SK-N-SH treated with all-trans-retinoic acid at 6 μM for 48 hours (cell line): ENCODE results near the gene CROCC2.
A peak's percentile ranks its signal among the peaks of the same experiment; 100 is the strongest.

Experiments used
- ATAC-seq: fragments of 200-7000 bp; cut with Tn5 transposase; 3 replicates; pipeline ENCODE4 v1.9.1; 2020; ENCODE audit warnings: mild to moderate bottlenecking, moderate library complexity
- ARNTL ChIP-seq: fragments of 450-650 bp; formaldehyde crosslinking; IDR thresholded peaks from 2 replicates; pipeline ENCODE4 v1.5.0; 2020; ENCODE audit warnings: low read depth, mild to moderate bottlenecking, moderate library complexity, borderline replicate concordance
- BACH2 ChIP-seq: fragments of 250-450 bp; sonication (Bioruptor Pico); IDR thresholded peaks from 2 replicates; pipeline ENCODE4 v1.9.0; 2021; ENCODE audit warnings: mild to moderate bottlenecking, borderline replicate concordance
- CSDC2 ChIP-seq: fragments of 250-450 bp; sonication (Bioruptor Pico); IDR thresholded peaks from 2 replicates; pipeline ENCODE4 v1.5.0; 2020; ENCODE audit warnings: mild to moderate bottlenecking, moderate library complexity
- CSRNP3 ChIP-seq: fragments of 250-450 bp; sonication (Bioruptor Pico); IDR thresholded peaks from 2 replicates; pipeline ENCODE4 v1.5.1; 2021; ENCODE audit warnings: mild to moderate bottlenecking, moderate library complexity
- ISL1 ChIP-seq: fragments of 250-450 bp; sonication (Bioruptor Pico); IDR thresholded peaks from 2 replicates; pipeline ENCODE4 v2.1.2; 2022; ENCODE audit warnings: mild to moderate bottlenecking, moderate library complexity
- OSR1 ChIP-seq: fragments of 250-450 bp; sonication (Bioruptor Pico); IDR thresholded peaks from 2 replicates; pipeline ENCODE4 v1.8.0; 2022; ENCODE audit warnings: moderate library complexity, mild to moderate bottlenecking, inconsistent platforms
- PATZ1 ChIP-seq: fragments of 250-450 bp; sonication (Bioruptor Pico); IDR thresholded peaks from 2 replicates; pipeline ENCODE4 v1.8.0; 2020; ENCODE audit warnings: mild to moderate bottlenecking, moderate library complexity, borderline replicate concordance
- POU6F1 ChIP-seq: fragments of 250-450 bp; sonication (Bioruptor Pico); IDR thresholded peaks from 2 replicates; pipeline ENCODE4 v1.8.0; 2021; ENCODE audit warnings: low read depth, mild to moderate bottlenecking, moderate library complexity, borderline replicate concordance
- PPARA ChIP-seq: fragments of 250-450 bp; sonication (Bioruptor Pico); IDR thresholded peaks from 2 replicates; pipeline ENCODE4 v1.5.0; 2020; ENCODE audit warnings: mild to moderate bottlenecking, borderline replicate concordance
- SNAI2 ChIP-seq: fragments of 250-450 bp; sonication (Bioruptor Pico); IDR thresholded peaks from 2 replicates; pipeline ENCODE4 v1.5.0; 2020; ENCODE audit warnings: mild to moderate bottlenecking, moderate library complexity
- TCF4 ChIP-seq: fragments of 250-450 bp; sonication (Bioruptor Pico); IDR thresholded peaks from 2 replicates; pipeline ENCODE4 v1.8.0; 2021; ENCODE audit warnings: mild to moderate bottlenecking, moderate library complexity, borderline replicate concordance
- TOX ChIP-seq: fragments of 250-450 bp; sonication (Bioruptor Pico); IDR thresholded peaks from 2 replicates; pipeline ENCODE4 v1.8.0; 2021; ENCODE audit warnings: mild to moderate bottlenecking, moderate library complexity, borderline replicate concordance
- ZFP30 ChIP-seq: fragments of 450-650 bp; formaldehyde crosslinking; IDR thresholded peaks from 2 replicates; pipeline ENCODE4 v1.5.0; 2022; ENCODE audit warnings: mild to moderate bottlenecking, moderate library complexity
- ZNF565 ChIP-seq: fragments of 450-650 bp; formaldehyde crosslinking; conservative IDR thresholded peaks from 2 replicates; pipeline ENCODE4 v1.5.0; 2020; ENCODE audit warnings: low read depth, mild to moderate bottlenecking, moderate library complexity
- ZNF70 ChIP-seq: fragments of 450-650 bp; formaldehyde crosslinking; IDR thresholded peaks from 2 replicates; pipeline ENCODE4 v1.5.0; 2020; ENCODE audit warnings: mild to moderate bottlenecking, moderate library complexity
- ZNF8 ChIP-seq: fragments of 450-650 bp; formaldehyde crosslinking; IDR thresholded peaks from 2 replicates; pipeline ENCODE4 v1.5.0; 2020; ENCODE audit warnings: mild to moderate bottlenecking, moderate library complexity
- TF ChIP-seq, protein P1 (sequence below): fragments of 250-450 bp; sonication (Bioruptor Pico); IDR thresholded peaks from 2 replicates; pipeline ENCODE4 v1.5.0; 2020; ENCODE audit warnings: mild to moderate bottlenecking, moderate library complexity

Gene CROCC2

GRCh38 chr2:240997141-240997855 is 91.2 kb downstream of the CROCC2 start (continued):
- no peak for TF ChIP-seq BACH2

- ATAC-seq: peak; percentile 74
- TF ChIP-seq ISL1 (CRISPR knock-in tag): no peak
- no peak for TF ChIP-seq BACH2
- TF ChIP-seq POU6F1 (CRISPR knock-in tag): no peak
- no peak for TF ChIP-seq SNAI2 (CRISPR knock-in tag)
Measured at GRCh38 chr2:240997856-240998705, 91.9 kb downstream of the CROCC2 start, which contains the start of gene SNED1. Gene SNED1, plus strand, starts transcription at chr2:240998618. Its CDS starts 220 bp downstream, at chr2:240998838.

DNA sequence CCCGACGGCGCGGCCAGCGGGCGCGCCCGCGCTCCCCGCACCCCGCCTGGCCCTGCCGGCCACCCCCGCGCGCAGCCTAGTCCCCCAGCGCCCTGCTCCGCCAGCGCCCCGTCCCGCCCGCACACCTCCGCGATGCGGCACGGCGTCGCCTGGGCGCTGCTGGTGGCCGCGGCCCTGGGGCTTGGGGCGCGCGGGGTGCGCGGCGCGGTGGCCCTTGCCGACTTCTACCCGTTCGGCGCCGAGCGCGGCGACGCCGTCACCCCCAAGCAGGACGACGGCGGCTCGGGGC is 92.5 kb downstream of the CROCC2 start:
- TF ChIP-seq ZNF565 (CRISPR knock-in tag) (no peak), CSRNP3 (CRISPR knock-in tag) (no peak), SNAI2 (CRISPR knock-in tag) (no peak), ISL1 (CRISPR knock-in tag) (no peak), TCF4 (CRISPR knock-in tag) (no peak), TOX (CRISPR knock-in tag) (no peak), ZNF8 (CRISPR knock-in tag) (no peak), ARNTL (no peak), BACH2 (no peak), OSR1 (CRISPR knock-in tag) (no peak), ZFP30 (no peak)
- TF ChIP-seq, protein P1, sequence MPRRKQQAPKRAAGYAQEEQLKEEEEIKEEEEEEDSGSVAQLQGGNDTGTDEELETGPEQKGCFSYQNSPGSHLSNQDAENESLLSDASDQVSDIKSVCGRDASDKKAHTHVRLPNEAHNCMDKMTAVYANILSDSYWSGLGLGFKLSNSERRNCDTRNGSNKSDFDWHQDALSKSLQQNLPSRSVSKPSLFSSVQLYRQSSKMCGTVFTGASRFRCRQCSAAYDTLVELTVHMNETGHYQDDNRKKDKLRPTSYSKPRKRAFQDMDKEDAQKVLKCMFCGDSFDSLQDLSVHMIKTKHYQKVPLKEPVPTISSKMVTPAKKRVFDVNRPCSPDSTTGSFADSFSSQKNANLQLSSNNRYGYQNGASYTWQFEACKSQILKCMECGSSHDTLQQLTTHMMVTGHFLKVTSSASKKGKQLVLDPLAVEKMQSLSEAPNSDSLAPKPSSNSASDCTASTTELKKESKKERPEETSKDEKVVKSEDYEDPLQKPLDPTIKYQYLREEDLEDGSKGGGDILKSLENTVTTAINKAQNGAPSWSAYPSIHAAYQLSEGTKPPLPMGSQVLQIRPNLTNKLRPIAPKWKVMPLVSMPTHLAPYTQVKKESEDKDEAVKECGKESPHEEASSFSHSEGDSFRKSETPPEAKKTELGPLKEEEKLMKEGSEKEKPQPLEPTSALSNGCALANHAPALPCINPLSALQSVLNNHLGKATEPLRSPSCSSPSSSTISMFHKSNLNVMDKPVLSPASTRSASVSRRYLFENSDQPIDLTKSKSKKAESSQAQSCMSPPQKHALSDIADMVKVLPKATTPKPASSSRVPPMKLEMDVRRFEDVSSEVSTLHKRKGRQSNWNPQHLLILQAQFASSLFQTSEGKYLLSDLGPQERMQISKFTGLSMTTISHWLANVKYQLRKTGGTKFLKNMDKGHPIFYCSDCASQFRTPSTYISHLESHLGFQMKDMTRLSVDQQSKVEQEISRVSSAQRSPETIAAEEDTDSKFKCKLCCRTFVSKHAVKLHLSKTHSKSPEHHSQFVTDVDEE (CRISPR knock-in tag): no peak
- no peak for ATAC-seq

- ATAC-seq: no peak
- TF ChIP-seq CSRNP3 (CRISPR knock-in tag) (no peak), ZNF70 (CRISPR knock-in tag) (no peak), OSR1 (CRISPR knock-in tag) (no peak), PATZ1 (CRISPR knock-in tag) (no peak), PPARA (no peak), BACH2 (no peak), TOX (CRISPR knock-in tag) (no peak), ZNF565 (CRISPR knock-in tag) (no peak), ZFP30 (no peak), CSDC2 (CRISPR knock-in tag) (no peak), SNAI2 (CRISPR knock-in tag) (no peak), ARNTL (no peak)
- TF ChIP-seq, protein P1 (CRISPR knock-in tag): no peak
Measured at GRCh38 chr2:240998995-240999791, 93.1 kb downstream of the CROCC2 start.
